Ovary (tissue), 10 donors: ENCODE results near the gene OR3A2. TPM values are rescaled to one million over a fixed set of nuclear protein-coding genes. Genes with fewer than 3 reads are reported as not detected.
"Not testable (repeated sequence)": the region's sequence is repeated elsewhere in the genome, so short reads cannot be mapped to it uniquely, and the experiment has no call there.

Experiments used
- DNase-seq, 5 donors: peaks; one replicate each; pipeline ENCODE4 v3.0.0-alpha.2; 2019 to 2020
- H3K27ac ChIP-seq, 2 donors: fragments of 200-600 bp; one replicate each; pipeline versions ENCODE4 v1.5.1 to v1.8.0; 2019 to 2022
- H3K27me3 ChIP-seq: fragments of 200-600 bp; one replicate; pipeline ENCODE4 v1.8.0; 2022
- H3K36me3 ChIP-seq: fragments of 200-600 bp; sonication (generic); one replicate; pipeline ENCODE4 v1.5.1; 2019
- H3K4me1 ChIP-seq: one replicate; pipeline ENCODE4 v1.8.1; 2013; ENCODE audit warnings: mild to moderate bottlenecking, moderate library complexity; ENCODE audit not compliant: insufficient read depth
- H3K4me3 ChIP-seq: fragments of 200-600 bp; sonication (generic); one replicate; pipeline ENCODE4 v1.5.1; 2017
- H3K9me3 ChIP-seq, 2 donors: fragments of 200-600 bp in 1 of 2; sonication (generic) in 1 of 2; one replicate each; pipeline versions ENCODE4 v1.5.1 to v1.8.1; 2013 to 2019; ENCODE audit warnings: mild to moderate bottlenecking in 1 of 2, moderate library complexity in 1 of 2
- CTCF ChIP-seq, 3 donors: fragments of 450-650 bp in 2 of 3; fragments of 200-600 bp in 1 of 3; IDR thresholded peaks; one replicate each; pipeline versions ENCODE4 v1.5.1 to v1.8.0; 2016 to 2022; ENCODE audit warnings: antibody characterized with exemption in 3 of 3, mild to moderate bottlenecking in 1 of 3
- EP300 ChIP-seq: sonication (generic); formaldehyde crosslinking; IDR thresholded peaks from one replicate; pipeline ENCODE4 v1.6.1; 2017; ENCODE audit warnings: antibody characterized with exemption
- POLR2A ChIP-seq: fragments of 450-650 bp; IDR thresholded peaks from one replicate; pipeline ENCODE4 v1.6.1; 2017; ENCODE audit warnings: antibody characterized with exemption, mild to moderate bottlenecking, moderate library complexity
- WGBS, 3 donors: extraction: QIAGEN DNeasy Blood & Tissue Kit in 1 of 3; methylation state at CpG; one replicate each; pipeline versions ENCODE4 v1.1.5 to v1.1.7; 2013 to 2017; 5-methylcytosine and 5-hydroxymethylcytosine counted together
- intact Hi-C, 4 donors: fragments of 100-400 bp; cut with DNase I; formaldehyde crosslinking; loops; one replicate each; pipeline versions ENCODE4 v1.11.0 to v1.15.1; 2022 to 2023
- long read RNA-seq, 3 donors: library from polyadenylated mRNA in 2 of 3; unstranded in 2 of 3; transcript quantifications; one replicate each; pipeline ENCODE4 v2.0.0 and lab custom pipeline, GENCODE V29; 2021 to 2026
- polyA plus RNA-seq, 2 donors: library from polyadenylated mRNA; stranded (reverse); fragments of 200-250 nt in 1 of 2; fragments of 350-450 nt in 1 of 2; fragmentation: Illumina TruSeq in 1 of 2; extraction: RNeasy Lipid Tissue Mini Kit (QIAGEN cat#74804) in 1 of 2; gene quantifications; one replicate each; pipeline ENCODE4 v1.2.3, GENCODE V29; 2013 to 2014
- total RNA-seq, 7 donors: library from RNA; depleted of rRNA in 2 of 7; stranded (reverse); fragments of >200 nt in 2 of 7; fragmentation: NEBNext Ultra II Directional in 3 of 7; extraction: Animal tissue kit (Norgen Biotek cat#: 25700) in 3 of 7; gene quantifications; one replicate each; pipeline versions ENCODE4 v1.1.0 to v1.2.4, GENCODE V29; 2016 to 2023
- donor health status: DM: no; HTN: no; CAD: no; lungs with moderate emphysema.
- donor health status: DM: no; HTN: no; CAD: no.
- donor health status: Bipolar disorder and iron deficiency.
- donor health status: DM: yes; HTN: yes; CAD: no.
- donor health status: DM: no; HTN: no; CAD: no.
- donor health status: DM: yes; HTN: yes; CAD: no.

The OR3A2 gene
- 1 to 10 TPM in 3 of 7 donors, under 1 TPM in 2, not detected in 2; 0.33 to 3.0 (median 1.5) TPM for total RNA-seq
- polyA plus RNA-seq = under 1 TPM in 1 of 2 donors, not detected in 1; 0.41 TPM
- long read RNA-seq, donor 1, partial matches to known transcripts = 0 of 1 reads
- long read RNA-seq, donor 1, other reads (novel, unspliced or antisense) = 1 of 1 reads
- long read RNA-seq, donor 2, partial matches to known transcripts = 0 of 2 reads
- long read RNA-seq, donor 2, other reads (novel, unspliced or antisense) = 0 of 2 reads
- long read RNA-seq, donor 3, partial matches to known transcripts = 1 of 1 reads
- long read RNA-seq, donor 3, other reads (novel, unspliced or antisense) = 0 of 1 reads

GRCh38 chr17:3385869-3386816, at the start of gene OR3A2:
TSS of gene OR3A2 (minus strand) at chr17:3386308.
- 21 to 40% (median 27%) methylated on average over 75 to 92 of the region's 92 CpGs for WGBS, 3 donors
- DNase-seq = no peak
- TF ChIP-seq POLR2A = no peak
- TF ChIP-seq EP300 = no peak
- no peak for TF ChIP-seq CTCF (IDR thresholded peaks at IDR 0.05)
- no peak within 1 kb of the TSS for H3K27ac ChIP-seq
- H3K9me3 ChIP-seq = no peaks in the 10 kb centered on the region
- intact Hi-C loops = no loop called here
- no peaks in the 10 kb centered on the region for H3K4me1 ChIP-seq
- no peaks in the 10 kb centered on the region for H3K36me3 ChIP-seq
- no peaks in the 10 kb centered on the region for H3K27me3 ChIP-seq
- no peak within 1 kb of the TSS for H3K4me3 ChIP-seq

- intact Hi-C loops = no loop called here
- no peaks in the 10 kb centered on the region for H3K36me3 ChIP-seq
- H3K27me3 ChIP-seq = no peaks in the 10 kb centered on the region
- no peak for TF ChIP-seq CTCF (IDR thresholded peaks at IDR 0.05)
- TF ChIP-seq POLR2A = no peak
- no peak for TF ChIP-seq EP300
- 61 to 69% (median 68%) methylated on average over 3 of the region's 3 CpGs for WGBS, 3 donors
- no peak within 1 kb of the TSS for H3K4me3 ChIP-seq
- H3K4me1 ChIP-seq = no peaks in the 10 kb centered on the region
- no peaks in the 10 kb centered on the region for H3K9me3 ChIP-seq
- no peak for DNase-seq
- no peak within 1 kb of the TSS for H3K27ac ChIP-seq
Measured at GRCh38 chr17:3433741-3434140, 47.6 kb upstream of the OR3A2 start, which contains the start of gene OR1E2. TSS of gene OR1E2 (minus strand) at chr17:3433841. CDS start at chr17:3433841, 0 bp downstream.

- H3K4me1 ChIP-seq, H3K27me3 ChIP-seq, H3K36me3 ChIP-seq, H3K9me3 ChIP-seq, intact Hi-C loops, H3K4me3 ChIP-seq, DNase-seq, H3K27ac ChIP-seq: not testable (repeated sequence)
- 26 to 30% (median 27%) methylated on average over 7 of the region's 7 CpGs for whole genome bisulfite sequencing, 3 donors
Measured at GRCh38 chr17:3433215-3433614, 47.1 kb upstream of the OR3A2 start.

- no peaks in the 10 kb centered on the region for H3K36me3 ChIP-seq
- WGBS, 3 donors = 50 to 71% (median 63%) methylated on average over 2 of the region's 2 CpGs
- no peaks in the 10 kb centered on the region for H3K9me3 ChIP-seq
- intact Hi-C loops = no loop called here
- no peak overlapping the region for H3K27ac ChIP-seq
- DNase-seq = no peak
- no peaks in the 10 kb centered on the region for H3K27me3 ChIP-seq
- H3K4me1 ChIP-seq = no peaks in the 10 kb centered on the region
- TF ChIP-seq EP300 = no peak
- H3K4me3 ChIP-seq = no peak overlapping the region
Measured at GRCh38 chr17:3418222-3418621, 32.1 kb upstream of the OR3A2 start.

- no peak for TF ChIP-seq POLR2A
- no peak for TF ChIP-seq EP300
- TF ChIP-seq CTCF (IDR thresholded peaks at IDR 0.05) = no peak
- WGBS, 3 donors = 76 to 78% (median 77%) methylated on average over 5 of the region's 5 CpGs
- Histone ChIP-seq H3K9me3 (no peaks in the 10 kb centered on the region), H3K36me3 (no peaks in the 10 kb centered on the region), H3K4me3 (no peak overlapping the region), H3K27ac (no peak overlapping the region), H3K27me3 (no peaks in the 10 kb centered on the region), H3K4me1 (no peaks in the 10 kb centered on the region)
- intact Hi-C loops = no loop called here
- DNase-seq = no peak
Measured at GRCh38 chr17:3415610-3416009, 29.5 kb upstream of the OR3A2 start.

GRCh38 chr17:3412216-3412615, 26.1 kb upstream of the OR3A2 start:
- H3K27me3 ChIP-seq, H3K9me3 ChIP-seq, H3K4me1 ChIP-seq, DNase-seq, H3K36me3 ChIP-seq, intact Hi-C loops, H3K4me3 ChIP-seq, H3K27ac ChIP-seq: not testable (repeated sequence)
- WGBS, 3 donors = 73 to 100% methylated on average over 1 to 5 of the region's 16 CpGs; no CpG with 5 or more reads in 1 of the 3 donors
